Measurements from ENCODE around the gene HNRNPH1. TPM values are rescaled to one million over a fixed set of nuclear protein-coding genes. Genes with fewer than 3 reads are reported as not detected.
A peak's percentile ranks its signal among the peaks of the same experiment; 100 is the strongest.
"Not testable (repeated sequence)": the region's sequence is repeated elsewhere in the genome, so short reads cannot be mapped to it uniquely, and the experiment has no call there.

HNRNPH1 gene
- total RNA-seq, 1 donor from 2014 or later = 987 TPM

GRCh38 chr5:179642626-179643025 is 19.2 kb upstream of the HNRNPH1 start:
- H3K4me3 Mint-ChIP-seq; H3K27ac Mint-ChIP-seq; H3K27me3 Mint-ChIP-seq (ENCODE audit: insufficient read depth); H3K36me3 Mint-ChIP-seq (ENCODE audit: low read depth); intact Hi-C loops (cut with micrococcal nuclease); DNase-seq (ENCODE audit: low spot score); H3K9me3 Mint-ChIP-seq; H3K4me1 Mint-ChIP-seq (ENCODE audit: low read depth): not testable (repeated sequence)

- H3K4me1 Mint-ChIP-seq (ENCODE audit: low read depth); H3K4me3 Mint-ChIP-seq; H3K36me3 Mint-ChIP-seq (ENCODE audit: low read depth); DNase-seq (ENCODE audit: low spot score); H3K27me3 Mint-ChIP-seq (ENCODE audit: insufficient read depth); H3K27ac Mint-ChIP-seq; intact Hi-C loops (cut with micrococcal nuclease); H3K9me3 Mint-ChIP-seq: not testable (repeated sequence)
Measured at GRCh38 chr5:179641745-179642144, 18.3 kb upstream of the HNRNPH1 start.

- H3K27me3 Mint-ChIP-seq (ENCODE audit: insufficient read depth); H3K27ac Mint-ChIP-seq; H3K36me3 Mint-ChIP-seq (ENCODE audit: low read depth); H3K4me3 Mint-ChIP-seq; intact Hi-C loops (cut with micrococcal nuclease); H3K4me1 Mint-ChIP-seq (ENCODE audit: low read depth); H3K9me3 Mint-ChIP-seq; DNase-seq (ENCODE audit: low spot score): not testable (repeated sequence)
Measured at GRCh38 chr5:179639296-179639695, 15.8 kb upstream of the HNRNPH1 start.

GRCh38 chr5:179634370-179635172 is 11.1 kb upstream of the HNRNPH1 start:
- H3K4me1 Mint-ChIP-seq (ENCODE audit: low read depth); H3K27ac Mint-ChIP-seq; H3K9me3 Mint-ChIP-seq; H3K36me3 Mint-ChIP-seq (ENCODE audit: low read depth); H3K4me3 Mint-ChIP-seq; DNase-seq (ENCODE audit: low spot score); H3K27me3 Mint-ChIP-seq (ENCODE audit: insufficient read depth); intact Hi-C loops (cut with micrococcal nuclease): not testable (repeated sequence)

- H3K9me3 Mint-ChIP-seq; DNase-seq (ENCODE audit: low spot score); H3K4me1 Mint-ChIP-seq (ENCODE audit: low read depth); H3K27me3 Mint-ChIP-seq (ENCODE audit: insufficient read depth); intact Hi-C loops (cut with micrococcal nuclease); H3K36me3 Mint-ChIP-seq (ENCODE audit: low read depth); H3K27ac Mint-ChIP-seq: not testable (repeated sequence)
- H3K4me3 Mint-ChIP-seq = peak overlapping the region; percentile 53
Measured at GRCh38 chr5:179633501-179634369, 10.3 kb upstream of the HNRNPH1 start.

- peaks cover 32% of the 10 kb centered on the region for H3K4me1 Mint-ChIP-seq (ENCODE audit: low read depth)
- peak overlapping the region; percentile 94 for H3K4me3 Mint-ChIP-seq
- peaks cover 2% of the 10 kb centered on the region for H3K27me3 Mint-ChIP-seq (ENCODE audit: insufficient read depth)
- H3K9me3 Mint-ChIP-seq = no peaks in the 10 kb centered on the region
- peak overlapping the region; percentile 98 for H3K27ac Mint-ChIP-seq
- no peak for DNase-seq (ENCODE audit: low spot score)
- H3K36me3 Mint-ChIP-seq (ENCODE audit: low read depth) = peaks cover 34% of the 10 kb centered on the region
- intact Hi-C loops (cut with micrococcal nuclease) = loop anchor here (5.0 to 10.0 kb wide), 3 partner anchors 1393 to 1597 kb away; partner anchors contain the start of genes PHYKPL and TRIM41
Measured at GRCh38 chr5:179624841-179625271, 1.4 kb upstream of the HNRNPH1 start.

- DNase-seq (ENCODE audit: low spot score) = peak; percentile 34
Measured at GRCh38 chr5:179623906-179624741, 653 bp upstream of the HNRNPH1 start.

GRCh38 chr5:179621551-179622214 is 1.8 kb downstream of the HNRNPH1 start:
- intact Hi-C loops (cut with micrococcal nuclease) = loop anchor here (2.0 to 10.0 kb wide), 5 partner anchors 185 to 1601 kb away; partner anchors contain the start of genes CLK4, MGAT4B, PHYKPL and TRIM41

More at GRCh38 chr5:179623906-179624741, 653 bp upstream of the HNRNPH1 start:
- intact Hi-C loops (cut with micrococcal nuclease) = loop anchor here (1.0 to 10.0 kb wide), 13 partner anchors 54 to 1598 kb away; partner anchors contain the start of genes CANX, CLK4, MAML1 and MGAT4B
- Mint-ChIP-seq H3K36me3 (ENCODE audit: low read depth) (peaks cover 39% of the 10 kb centered on the region), H3K4me3 (peak overlapping the region; percentile 94), H3K4me1 (ENCODE audit: low read depth) (peaks cover 39% of the 10 kb centered on the region), H3K27ac (peak overlapping the region; percentile 98), H3K9me3 (no peaks in the 10 kb centered on the region), H3K27me3 (ENCODE audit: insufficient read depth) (peaks cover 2% of the 10 kb centered on the region)

GRCh38 chr5:179620703-179621350 is 2.6 kb downstream of the HNRNPH1 start:
- H3K27me3 Mint-ChIP-seq (ENCODE audit: insufficient read depth) = peaks cover 2% of the 10 kb centered on the region
- H3K27ac Mint-ChIP-seq = peak overlapping the region; percentile 73
- intact Hi-C loops (cut with micrococcal nuclease) = loop anchor here (5.0 to 10.0 kb wide), 3 partner anchors 1389 to 1601 kb away; partner anchors contain the start of genes PHYKPL and TRIM41
- no peaks in the 10 kb centered on the region for H3K9me3 Mint-ChIP-seq
- peaks cover 67% of the 10 kb centered on the region for H3K36me3 Mint-ChIP-seq (ENCODE audit: low read depth)
- peak overlapping the region; percentile 94 for H3K4me3 Mint-ChIP-seq
- H3K4me1 Mint-ChIP-seq (ENCODE audit: low read depth) = peaks cover 66% of the 10 kb centered on the region
- DNase-seq (ENCODE audit: low spot score) = no peak

More at GRCh38 chr5:179621551-179622214, 1.8 kb downstream of the HNRNPH1 start:
- H3K4me3 Mint-ChIP-seq = peak overlapping the region; percentile 94
- H3K36me3 Mint-ChIP-seq (ENCODE audit: low read depth) = peaks cover 60% of the 10 kb centered on the region
- peaks cover 58% of the 10 kb centered on the region for H3K4me1 Mint-ChIP-seq (ENCODE audit: low read depth)
- DNase-seq (ENCODE audit: low spot score) = no peak
- H3K9me3 Mint-ChIP-seq = no peaks in the 10 kb centered on the region
- peak overlapping the region; percentile 73 for H3K27ac Mint-ChIP-seq
- peaks cover 2% of the 10 kb centered on the region for H3K27me3 Mint-ChIP-seq (ENCODE audit: insufficient read depth)

GRCh38 chr5:179620293-179620692 is 3.2 kb downstream of the HNRNPH1 start:
- Mint-ChIP-seq H3K4me3 (peak overlapping the region; percentile 94), H3K9me3 (no peaks in the 10 kb centered on the region), H3K4me1 (ENCODE audit: low read depth) (peaks cover 68% of the 10 kb centered on the region), H3K27ac (peak overlapping the region; percentile 73), H3K36me3 (ENCODE audit: low read depth) (peaks cover 71% of the 10 kb centered on the region), H3K27me3 (ENCODE audit: insufficient read depth) (peaks cover 2% of the 10 kb centered on the region)
- DNase-seq (ENCODE audit: low spot score) = no peak
- intact Hi-C loops (cut with micrococcal nuclease) = loop anchor here (5.0 to 10.0 kb wide), 3 partner anchors 1388 to 1602 kb away; partner anchors contain the start of genes PHYKPL and TRIM41

GRCh38 chr5:179619776-179620175 is 3.7 kb downstream of the HNRNPH1 start:
- Mint-ChIP-seq H3K36me3 (ENCODE audit: low read depth) (peaks cover 74% of the 10 kb centered on the region), H3K4me3 (peak overlapping the region; percentile 94), H3K4me1 (ENCODE audit: low read depth) (peaks cover 66% of the 10 kb centered on the region), H3K27me3 (ENCODE audit: insufficient read depth) (peaks cover 2% of the 10 kb centered on the region), H3K27ac (no peak overlapping the region), H3K9me3 (no peaks in the 10 kb centered on the region)
- intact Hi-C loops (cut with micrococcal nuclease) = loop anchor here (5.0 to 10.0 kb wide), 4 partner anchors 1387 to 1603 kb away; partner anchors contain the start of genes HNRNPAB, PHYKPL and TRIM41
- DNase-seq (ENCODE audit: low spot score) = no peak

All from activated T-helper 1 cell treated with anti-CD3 and anti-CD28 coated beads, Interleukin-12 subunit alpha, Interleukin-12 subunit beta, Interleukin-2, Interleukin-4 antibody, amounts not matched to agents 30 ng/mL and 10 ng/mL and 1 ng/mL, durations not matched to agents 14 hours and 24 hours and 36 hours (primary cell).